RPMI8226 (cell line): ENCODE measurements around the gene TRPM3.

Experiments
- DNase-seq: peaks from one replicate; pipeline ENCODE4 v3.0.0-alpha.2; 2015

Gene TRPM3

GRCh38 chr9:70539526-70539925, 581.9 kb downstream of the TRPM3 start:
- DNase-seq: no peak

GRCh38 chr9:70539001-70539400, 582.4 kb downstream of the TRPM3 start:
- no peak for DNase-seq

- no peak for DNase-seq
Observed at GRCh38 chr9:70537084-70537483, 584.3 kb downstream of the TRPM3 start.

GRCh38 chr9:70535546-70536323, 585.7 kb downstream of the TRPM3 start:
- DNase-seq: no peak

- DNase-seq: no peak
Observed at GRCh38 chr9:70534471-70534870, 587.0 kb downstream of the TRPM3 start.

GRCh38 chr9:70534061-70534460, 587.4 kb downstream of the TRPM3 start:
- DNase-seq: no peak

GRCh38 chr9:70533492-70533891, 587.9 kb downstream of the TRPM3 start:
- no peak for DNase-seq

GRCh38 chr9:70532716-70533115, 588.7 kb downstream of the TRPM3 start:
- DNase-seq: no peak

- no peak for DNase-seq
Observed at GRCh38 chr9:70531311-70531710, 590.1 kb downstream of the TRPM3 start.

GRCh38 chr9:70530716-70531115, 590.7 kb downstream of the TRPM3 start:
- no peak for DNase-seq

- no peak for DNase-seq
Observed at GRCh38 chr9:70529833-70530232, 591.6 kb downstream of the TRPM3 start.

GRCh38 chr9:70529377-70529776, 592.0 kb downstream of the TRPM3 start:
- no peak for DNase-seq

- no peak for DNase-seq
Observed at GRCh38 chr9:70526902-70527301, 594.5 kb downstream of the TRPM3 start.

GRCh38 chr9:70525519-70525918, 595.9 kb downstream of the TRPM3 start:
- DNase-seq: no peak

- DNase-seq: no peak
Observed at GRCh38 chr9:70519912-70520724, 601.3 kb downstream of the TRPM3 start.

- no peak for DNase-seq
Observed at GRCh38 chr9:70517926-70518610, 603.4 kb downstream of the TRPM3 start.

GRCh38 chr9:70514273-70514672, 607.1 kb downstream of the TRPM3 start:
- DNase-seq: no peak

GRCh38 chr9:70511858-70512257, 609.6 kb downstream of the TRPM3 start:
- DNase-seq: no peak

GRCh38 chr9:70510157-70510770, 611.2 kb downstream of the TRPM3 start:
- peak; percentile 40 for DNase-seq

- DNase-seq: no peak
Observed at GRCh38 chr9:70506159-70506558, 615.3 kb downstream of the TRPM3 start.

GRCh38 chr9:70504834-70505233, 616.6 kb downstream of the TRPM3 start:
- no peak for DNase-seq

- DNase-seq: no peak
Observed at GRCh38 chr9:70502690-70503089, 618.7 kb downstream of the TRPM3 start.

GRCh38 chr9:70500793-70501192, 620.6 kb downstream of the TRPM3 start:
- no peak for DNase-seq
